GM12801 (cell line): Measurements from ENCODE around the gene HS3ST6.

Experiments used
- CTCF ChIP-seq: IDR thresholded peaks from one replicate; pipeline ENCODE4 v1.5.1; 2011; ENCODE audit warnings: control low read depth; ENCODE audit not compliant: insufficient read length; ENCODE audit errors: extremely low read depth

The HS3ST6 gene

GRCh38 chr16:1941162-1942046 lies 23.2 kb upstream of the HS3ST6 start:
- TF ChIP-seq CTCF: no peak

GRCh38 chr16:1940273-1941161 lies 22.3 kb upstream of the HS3ST6 start:
- no peak for TF ChIP-seq CTCF

- no peak for TF ChIP-seq CTCF
Measured at GRCh38 chr16:1938910-1939309, 20.7 kb upstream of the HS3ST6 start.

GRCh38 chr16:1938316-1938715 lies 20.1 kb upstream of the HS3ST6 start:
- TF ChIP-seq CTCF: no peak

- no peak for TF ChIP-seq CTCF
Measured at GRCh38 chr16:1936945-1937479, 18.8 kb upstream of the HS3ST6 start.

- TF ChIP-seq CTCF: no peak
Measured at GRCh38 chr16:1933097-1933661, 15.0 kb upstream of the HS3ST6 start.
